GM23248 (cell line): Measurements from ENCODE around the gene CCDC194.

ENCODE experiments used
- EZH2 ChIP-seq: fragments of 200-600 bp; sonication (generic); IDR thresholded peaks from 2 replicates; pipeline ENCODE4 v1.6.1; 2018; ENCODE audit warnings: antibody characterized with exemption, mild to moderate bottlenecking; ENCODE audit not compliant: insufficient read depth, poor library complexity, severe bottlenecking
- EZH2phosphoT487 ChIP-seq: fragments of 200-600 bp; sonication (generic); IDR thresholded peaks from 2 replicates; pipeline ENCODE4 v1.6.1; 2018; ENCODE audit warnings: antibody characterized with exemption, moderate library complexity, mild to moderate bottlenecking, low read depth; ENCODE audit not compliant: insufficient read depth

- TF ChIP-seq EZH2phosphoT487 (no peak), EZH2 (no peak)
These were observed 47.8 kb downstream of the CCDC194 start for GRCh38 chr19:17346109-17346671.
